ENCODE results near the gene KDM6A.

GRCh38 chrX:44915361-44915868 is 42.4 kb downstream of the KDM6A start:
- TF ChIP-seq GATA2 (IDR thresholded peaks at IDR 0.05; ENCODE audit: low read depth, low read length) = no peak; the same call in 1 of the 2 replicates
- TF ChIP-seq GATA3 (IDR thresholded peaks at IDR 0.05; ENCODE audit: low read depth, low read length) = no peak

All from SH-SY5Y (cell line).